ENCODE results near the gene IBTK. TPM values are rescaled to one million over a fixed set of nuclear protein-coding genes. Genes with fewer than 3 reads are reported as not detected.
A peak's percentile ranks its signal among the peaks of the same experiment; 100 is the strongest.

Gene IBTK
- total RNA-seq, 1 experiment from 2014 or later: 36.6 TPM

DNA sequence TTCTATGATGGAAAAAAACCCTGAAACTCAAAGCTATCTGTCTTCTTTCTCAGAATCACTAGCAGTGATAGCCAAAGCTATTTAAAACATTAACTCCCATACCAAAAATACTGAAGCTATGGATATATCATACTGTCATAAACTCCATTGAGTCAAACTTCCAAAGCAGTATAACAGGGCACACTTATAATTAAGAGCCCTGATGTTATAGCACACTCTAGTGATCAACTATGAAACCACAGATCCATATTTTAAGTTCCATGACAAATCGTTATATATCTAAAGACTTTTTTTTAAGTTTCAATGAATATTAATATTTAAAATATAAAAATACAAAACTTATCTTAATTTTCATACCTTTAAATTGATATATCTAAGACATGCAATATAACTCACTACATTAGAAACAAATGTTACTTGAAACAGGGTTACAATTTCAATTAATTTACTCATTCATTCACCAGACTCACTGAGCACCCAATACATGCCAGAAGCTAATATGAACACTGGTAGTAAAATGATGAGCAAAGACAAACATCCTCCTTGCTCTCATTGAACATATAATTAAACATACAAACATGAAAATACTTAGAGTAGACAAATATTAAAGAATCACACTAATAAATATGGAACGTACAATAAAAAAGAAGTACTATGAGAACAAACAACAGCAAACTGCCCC lies 69.3 kb downstream of the IBTK start:
- CTCF ChIA-PET: interaction anchor here (0.6 to 1.0 kb wide), 2 partner anchors 93 to 100 kb away, joined by 3 read pairs; no protein-coding TSS in a partner anchor

More for the DNA sequence above, 69.3 kb downstream of the IBTK start:
- no TSS peak for BruUV-seq (replicated peaks)
- ATAC-seq: peak; percentile 50; the same call in 1 of the 2 replicates
- Histone ChIP-seq H3K9ac (ENCODE audit: low read length) (no peak overlapping the region), H2AFZ (ENCODE audit: low read depth, low read length, poor library complexity, severe bottlenecking) (no peak overlapping the region), H3K36me3 (ENCODE audit: control insufficient read depth in 1 of 2, insufficient read depth in 2 of 2, low read length in 2 of 2) (peaks cover 7 to 10% of the 10 kb centered on the region in 2 experiments; a peak in 2 of 4 replicates), H3K27ac (ENCODE audit: low read depth, low read length) (no peak overlapping the region), H3K79me2 (ENCODE audit: insufficient read depth, low read length) (no peaks in the 10 kb centered on the region), H3K4me2 (ENCODE audit: low read length) (no peak overlapping the region), H3K4me1 (ENCODE audit: control insufficient read depth in 1 of 2, insufficient read depth in 2 of 2, low read length in 2 of 2) (no peaks in the 10 kb centered on the region; a peak in 1 of 4 replicates), H3K9me3 (ENCODE audit: control insufficient read depth in 1 of 2, insufficient read depth in 1 of 2, low read depth in 1 of 2, low read length in 2 of 2) (no peaks in the 10 kb centered on the region), H3K4me3 (replicated peaks in 1 of 2; ENCODE audit: low read depth in 1 of 2, low read length in 2 of 2) (no peak overlapping the region), H3K9me2 (ENCODE audit: insufficient read depth) (no peaks in the 10 kb centered on the region), H4K20me1 (ENCODE audit: insufficient read depth) (no peaks in the 10 kb centered on the region), H3K27me3 (ENCODE audit: insufficient read depth, low read length) (no peaks in the 10 kb centered on the region)
- RAD21 ChIA-PET (ENCODE audit: low non-redundant PET in 1 of 2, low total read pairs in 2 of 2, uncharacterized antibody in 2 of 2, unreplicated experiment in 2 of 2): no interaction called here
- no peak for DNase-seq (ENCODE audit: low read depth, low spot score)
- POLR2A ChIA-PET: no interaction called here
- intact Hi-C loops (cut with micrococcal nuclease): loop anchor here (5.0 kb wide), 1 partner anchor 421 kb away; no protein-coding TSS in a partner anchor
- TF ChIP-seq ZNF274 (IDR thresholded peaks at IDR 0.05; ENCODE audit: low read depth, low read length) (no peak), SP1 (IDR thresholded peaks at IDR 0.05; ENCODE audit: low read depth) (no peak), POLR2AphosphoS5 (IDR thresholded peaks at IDR 0.05; ENCODE audit: low read depth, low read length) (no peak), CEBPB (IDR thresholded peaks at IDR 0.05; ENCODE audit: low read depth) (no peak), JUND (IDR thresholded peaks at IDR 0.05) (no peak), TCF7L2 (IDR thresholded peaks at IDR 0.05; ENCODE audit: borderline replicate concordance, extremely low read depth, insufficient read depth, insufficient read length) (no peak), MAX (IDR thresholded peaks at IDR 0.05) (no peak), SIN3A (IDR thresholded peaks at IDR 0.05; ENCODE audit: low read depth) (no peak), EZH2 (IDR thresholded peaks at IDR 0.05) (no peak), EZH2phosphoT487 (IDR thresholded peaks at IDR 0.05; ENCODE audit: borderline replicate concordance) (no peak), RAD21 (IDR thresholded peaks at IDR 0.05; ENCODE audit: low read depth) (peak; percentile 67), YY1 (IDR thresholded peaks at IDR 0.05; ENCODE audit: extremely low read depth, insufficient replicate concordance, low read depth, low read length) (no peak), EGR1 (IDR thresholded peaks at IDR 0.05; ENCODE audit: low read depth) (no peak), ELF1 (IDR thresholded peaks at IDR 0.05; ENCODE audit: borderline replicate concordance, low read depth) (no peak)
- TF ChIP-seq, protein P1, sequence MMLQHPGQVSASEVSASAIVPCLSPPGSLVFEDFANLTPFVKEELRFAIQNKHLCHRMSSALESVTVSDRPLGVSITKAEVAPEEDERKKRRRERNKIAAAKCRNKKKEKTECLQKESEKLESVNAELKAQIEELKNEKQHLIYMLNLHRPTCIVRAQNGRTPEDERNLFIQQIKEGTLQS (IDR thresholded peaks at IDR 0.05): no peak
- TF ChIP-seq, protein P2, sequence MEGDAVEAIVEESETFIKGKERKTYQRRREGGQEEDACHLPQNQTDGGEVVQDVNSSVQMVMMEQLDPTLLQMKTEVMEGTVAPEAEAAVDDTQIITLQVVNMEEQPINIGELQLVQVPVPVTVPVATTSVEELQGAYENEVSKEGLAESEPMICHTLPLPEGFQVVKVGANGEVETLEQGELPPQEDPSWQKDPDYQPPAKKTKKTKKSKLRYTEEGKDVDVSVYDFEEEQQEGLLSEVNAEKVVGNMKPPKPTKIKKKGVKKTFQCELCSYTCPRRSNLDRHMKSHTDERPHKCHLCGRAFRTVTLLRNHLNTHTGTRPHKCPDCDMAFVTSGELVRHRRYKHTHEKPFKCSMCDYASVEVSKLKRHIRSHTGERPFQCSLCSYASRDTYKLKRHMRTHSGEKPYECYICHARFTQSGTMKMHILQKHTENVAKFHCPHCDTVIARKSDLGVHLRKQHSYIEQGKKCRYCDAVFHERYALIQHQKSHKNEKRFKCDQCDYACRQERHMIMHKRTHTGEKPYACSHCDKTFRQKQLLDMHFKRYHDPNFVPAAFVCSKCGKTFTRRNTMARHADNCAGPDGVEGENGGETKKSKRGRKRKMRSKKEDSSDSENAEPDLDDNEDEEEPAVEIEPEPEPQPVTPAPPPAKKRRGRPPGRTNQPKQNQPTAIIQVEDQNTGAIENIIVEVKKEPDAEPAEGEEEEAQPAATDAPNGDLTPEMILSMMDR (IDR thresholded peaks at IDR 0.05 in 2 of 3, conservative IDR thresholded peaks at IDR 0.05 in 1 of 3; ENCODE audit: borderline replicate concordance in 1 of 3, insufficient read depth in 1 of 3, low read depth in 2 of 3, low read length in 2 of 3): peak; percentile 25 to 50 (median 32); a peak in 3 of 6 replicates
- TF ChIP-seq, protein P3, sequence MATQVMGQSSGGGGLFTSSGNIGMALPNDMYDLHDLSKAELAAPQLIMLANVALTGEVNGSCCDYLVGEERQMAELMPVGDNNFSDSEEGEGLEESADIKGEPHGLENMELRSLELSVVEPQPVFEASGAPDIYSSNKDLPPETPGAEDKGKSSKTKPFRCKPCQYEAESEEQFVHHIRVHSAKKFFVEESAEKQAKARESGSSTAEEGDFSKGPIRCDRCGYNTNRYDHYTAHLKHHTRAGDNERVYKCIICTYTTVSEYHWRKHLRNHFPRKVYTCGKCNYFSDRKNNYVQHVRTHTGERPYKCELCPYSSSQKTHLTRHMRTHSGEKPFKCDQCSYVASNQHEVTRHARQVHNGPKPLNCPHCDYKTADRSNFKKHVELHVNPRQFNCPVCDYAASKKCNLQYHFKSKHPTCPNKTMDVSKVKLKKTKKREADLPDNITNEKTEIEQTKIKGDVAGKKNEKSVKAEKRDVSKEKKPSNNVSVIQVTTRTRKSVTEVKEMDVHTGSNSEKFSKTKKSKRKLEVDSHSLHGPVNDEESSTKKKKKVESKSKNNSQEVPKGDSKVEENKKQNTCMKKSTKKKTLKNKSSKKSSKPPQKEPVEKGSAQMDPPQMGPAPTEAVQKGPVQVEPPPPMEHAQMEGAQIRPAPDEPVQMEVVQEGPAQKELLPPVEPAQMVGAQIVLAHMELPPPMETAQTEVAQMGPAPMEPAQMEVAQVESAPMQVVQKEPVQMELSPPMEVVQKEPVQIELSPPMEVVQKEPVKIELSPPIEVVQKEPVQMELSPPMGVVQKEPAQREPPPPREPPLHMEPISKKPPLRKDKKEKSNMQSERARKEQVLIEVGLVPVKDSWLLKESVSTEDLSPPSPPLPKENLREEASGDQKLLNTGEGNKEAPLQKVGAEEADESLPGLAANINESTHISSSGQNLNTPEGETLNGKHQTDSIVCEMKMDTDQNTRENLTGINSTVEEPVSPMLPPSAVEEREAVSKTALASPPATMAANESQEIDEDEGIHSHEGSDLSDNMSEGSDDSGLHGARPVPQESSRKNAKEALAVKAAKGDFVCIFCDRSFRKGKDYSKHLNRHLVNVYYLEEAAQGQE (IDR thresholded peaks at IDR 0.05; ENCODE audit: low read depth): no peak

All from HCT116 (cell line).